A549 (cell line): Measurements from ENCODE around the gene CREB5. TPM values are rescaled to one million over a fixed set of nuclear protein-coding genes. Genes with fewer than 3 reads are reported as not detected.
A peak's percentile ranks its signal among the peaks of the same experiment; 100 is the strongest.

Experiments
- ATAC-seq, 2 experiments: fragments of 200-7000 bp in 1 of 2; fragments of >200 bp in 1 of 2; cut with Nextera tagmentation in 1 of 2; cut with Tn5 transposase in 1 of 2; 3 replicates each; pipeline versions ENCODE4 v1.8.0 to v1.9.1; 2018 to 2020; ENCODE audit warnings: mild to moderate bottlenecking in 1 of 2, moderate library complexity in 1 of 2
- CTCF ChIA-PET: fragments of 300-600 bp; sonication (Branson Sonifier 250); formaldehyde crosslinking; extraction: SDS; loops from one replicate; lab custom pipeline; 2021; ENCODE audit warnings: antibody characterized with exemption, inconsistent platforms; lab: Yijun Ruan, JAX
- POLR2A ChIA-PET: fragments of 350-600 bp; formaldehyde crosslinking; extraction: SDS; loops from one replicate; lab custom pipeline; 2021; ENCODE audit warnings: antibody characterized with exemption, inconsistent platforms; lab: Yijun Ruan, JAX
- DNase-seq, 2 experiments: peaks; one replicate each; pipeline versions ENCODE4 v3.0.0 to v3.0.0-alpha.2; 2011 to 2016; ENCODE audit warnings: low read depth in 1 of 2, low spot score in 1 of 2
- FAIRE-seq: peaks from 2 replicates; lab custom pipeline; 2011; peaks lifted over from hg19 to GRCh38; lab: Jason Lieb, UNC
- H3K27ac ChIP-seq, 2 experiments: fragments of >200 bp; sonication (Bioruptor Twin); formaldehyde crosslinking; 3 replicates each; pipeline ENCODE4 v1.5.1; 2016 to 2017
- H3K4me1 ChIP-seq: fragments of >200 bp; sonication (Bioruptor Twin); formaldehyde crosslinking; 3 replicates; pipeline ENCODE4 v1.6.1; 2016
- H3K4me2 ChIP-seq: fragments of >200 bp; sonication (Bioruptor Twin); formaldehyde crosslinking; 3 replicates; pipeline ENCODE4 v1.6.1; 2016
- H3K4me3 ChIP-seq: fragments of >200 bp; sonication (Bioruptor Twin); formaldehyde crosslinking; 3 replicates; pipeline ENCODE4 v1.5.1; 2016
- H3K9me3 ChIP-seq: fragments of >200 bp; sonication (Bioruptor Twin); formaldehyde crosslinking; 3 replicates; pipeline ENCODE4 v1.6.1; 2016
- BHLHE40 ChIP-seq: IDR thresholded peaks from 2 replicates; pipeline ENCODE4 v1.6.1; 2012; ENCODE audit warnings: low read depth, low read length, inconsistent platforms
- CBX8 ChIP-seq: fragments of 200-600 bp; sonication (generic); IDR thresholded peaks from 2 replicates; pipeline ENCODE4 v1.6.1; 2016
- CEBPB ChIP-seq, 2 experiments: fragments of >200 bp in 1 of 2; sonication (Bioruptor Twin) in 1 of 2; formaldehyde crosslinking in 1 of 2; IDR thresholded peaks; 2 replicates each; pipeline ENCODE4 v1.6.1; 2012 to 2016
- ESRRA ChIP-seq: fragments of 150-350 bp; IDR thresholded peaks from 2 replicates; pipeline ENCODE4 v1.6.1; 2014; ENCODE audit warnings: mild to moderate bottlenecking, low read length, borderline replicate concordance
- GATA3 ChIP-seq: IDR thresholded peaks from 2 replicates; pipeline ENCODE4 v1.6.1; 2012; ENCODE audit warnings: borderline replicate concordance
- HDAC2 ChIP-seq: fragments of 200-600 bp; sonication (generic); IDR thresholded peaks from 2 replicates; pipeline ENCODE4 v1.6.1; 2016
- JUNB ChIP-seq: fragments of >200 bp; sonication (Bioruptor Twin); formaldehyde crosslinking; IDR thresholded peaks from 2 replicates; pipeline ENCODE4 v1.6.1; 2016
- KDM1A ChIP-seq: fragments of 200-600 bp; sonication (generic); IDR thresholded peaks from 2 replicates; pipeline ENCODE4 v1.6.1; 2016; ENCODE audit warnings: low read depth, mild to moderate bottlenecking
- KDM5A ChIP-seq: fragments of 200-600 bp; sonication (generic); IDR thresholded peaks from 2 replicates; pipeline ENCODE4 v1.6.1; 2016; ENCODE audit warnings: antibody characterized with exemption, mild to moderate bottlenecking
- MAX ChIP-seq: IDR thresholded peaks from 2 replicates; pipeline ENCODE4 v1.6.1; 2012
- PHF8 ChIP-seq: fragments of 200-600 bp; sonication (generic); IDR thresholded peaks from 2 replicates; pipeline ENCODE4 v1.6.1; 2016; ENCODE audit warnings: low read depth, mild to moderate bottlenecking, antibody characterized with exemption, moderate library complexity, borderline replicate concordance
- POLR2A ChIP-seq: IDR thresholded peaks from 2 replicates; pipeline ENCODE4 v1.6.1; 2012; ENCODE audit warnings: mild to moderate bottlenecking, low read length
- RARB ChIP-seq: fragments of 250-450 bp; sonication (Bioruptor Pico); IDR thresholded peaks from 2 replicates; pipeline ENCODE4 v1.8.0; 2021; ENCODE audit warnings: mild to moderate bottlenecking, moderate library complexity
- REST ChIP-seq: fragments of 200-600 bp; sonication (generic); IDR thresholded peaks from 2 replicates; pipeline ENCODE4 v1.6.1; 2016; ENCODE audit warnings: antibody characterized with exemption, mild to moderate bottlenecking, moderate library complexity
- RFX5 ChIP-seq: fragments of 450-650 bp; IDR thresholded peaks from 2 replicates; pipeline ENCODE4 v1.7.1; 2014; ENCODE audit warnings: antibody characterized with exemption, mild to moderate bottlenecking, moderate library complexity
- RNF2 ChIP-seq: fragments of 200-600 bp; sonication (generic); IDR thresholded peaks from 2 replicates; pipeline ENCODE4 v1.6.1; 2016; ENCODE audit warnings: low read depth, mild to moderate bottlenecking, antibody characterized with exemption, moderate library complexity, borderline replicate concordance
- TFCP2L1 ChIP-seq: fragments of 250-450 bp; sonication (Bioruptor Pico); IDR thresholded peaks from 2 replicates; pipeline ENCODE4 v1.5.0; 2021; ENCODE audit warnings: mild to moderate bottlenecking
- TP53 ChIP-seq: fragments of 250-450 bp; sonication (Bioruptor Pico); IDR thresholded peaks from 2 replicates; pipeline ENCODE4 v1.5.0; 2021; ENCODE audit warnings: mild to moderate bottlenecking, moderate library complexity
- USF2 ChIP-seq: fragments of 450-650 bp; IDR thresholded peaks from 2 replicates; pipeline ENCODE4 v1.6.1; 2014; ENCODE audit warnings: antibody characterized with exemption
- ZNF302 ChIP-seq: fragments of 250-450 bp; sonication (Bioruptor Pico); IDR thresholded peaks from 2 replicates; pipeline ENCODE4 v1.9.0; 2021; ENCODE audit warnings: inconsistent platforms, mild to moderate bottlenecking, moderate library complexity
- WGBS: methylation state at CpG from one replicate; pipeline ENCODE4 v1.1.6; 2017; ENCODE audit errors: missing lambda C conversion rate; 5-methylcytosine and 5-hydroxymethylcytosine counted together
- polyA plus RNA-seq, 4 experiments: library from polyadenylated mRNA; depleted of rRNA in 3 of 4; stranded (reverse); fragments of >200 nt; fragmentation: RNase III in 1 of 4; extraction: RNeasy Plus Mini Kit Qiagen cat#74134 plus additional on column Dnase treatment in 1 of 4; gene quantifications; 2 replicates in 3 of 4; 3 replicates in 1 of 4; pipeline ENCODE4 v1.2.3, GENCODE V29; 2011 to 2017
- TF ChIP-seq, protein P1 (sequence below): fragments of >200 bp; sonication (Bioruptor Twin); formaldehyde crosslinking; IDR thresholded peaks from 3 replicates; pipeline ENCODE4 v1.6.1; 2016
- TF ChIP-seq, protein P2 (sequence below): fragments of >200 bp; sonication (Bioruptor Twin); formaldehyde crosslinking; IDR thresholded peaks from 3 replicates; pipeline ENCODE4 v1.5.1; 2016

CREB5 gene
- polyA plus RNA-seq, 2 of the 4 experiments (the other 2 are of a cell fraction), result 0.61 to 1.5 TPM

DNA sequence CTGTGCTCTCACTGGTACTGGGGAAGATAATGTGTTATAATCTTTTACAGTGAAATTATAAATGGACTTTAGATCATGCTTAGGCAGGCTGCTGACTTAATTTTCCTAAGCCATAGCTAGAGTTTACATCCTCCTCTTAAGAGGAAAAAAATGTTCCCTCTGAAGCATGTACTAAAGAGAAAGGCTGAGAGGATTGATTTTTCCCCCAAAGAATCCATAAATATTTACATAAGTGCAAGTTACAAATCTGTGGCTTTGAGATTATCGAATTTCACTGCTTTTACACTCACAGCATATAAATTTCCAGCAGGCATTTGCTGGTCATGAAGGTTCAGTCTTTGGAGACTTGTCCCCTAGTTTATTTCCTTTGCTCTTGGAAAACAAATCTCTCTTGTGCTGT is 43.7 kb downstream of the CREB5 start:
- FAIRE-seq (no peak), ATAC-seq (no peak)
- CTCF ChIA-PET, result no interaction called here
- H3K4me1 ChIP-seq, result no peaks in the 10 kb centered on the region
- POLR2A ChIA-PET, result no interaction called here
- no peak for TF ChIP-seq USF2
- TF ChIP-seq TP53 (CRISPR knock-in tag), result no peak
- no peak for TF ChIP-seq KDM5A
- no peak for TF ChIP-seq POLR2A
- TF ChIP-seq, all 56 proteins: peak for 0
- Histone ChIP-seq H3K27ac (no peak overlapping the region), H3K4me2 (no peak overlapping the region), H3K4me3 (no peak overlapping the region), H3K9me3 (no peaks in the 10 kb centered on the region)
- no peak for DNase-seq
- WGBS, result 0% methylated on average over 1 of the region's 1 CpG

- H3K4me3 ChIP-seq, result no peak overlapping the region
- no peak overlapping the region for H3K4me2 ChIP-seq
- POLR2A ChIA-PET, result no interaction called here
- DNase-seq (peak in 1 of 2 experiments; percentile 4), FAIRE-seq (no peak), ATAC-seq (peak; percentile 34 to 52; a peak in 3 of 6 replicates)
- no peak overlapping the region for H3K27ac ChIP-seq
- CTCF ChIA-PET, result interaction anchor here (1.3 kb wide), 1 partner anchor 160 kb away, joined by 3 read pairs; no protein-coding TSS in a partner anchor
- no peaks in the 10 kb centered on the region for H3K9me3 ChIP-seq
- no peak for TF ChIP-seq RFX5
- TF ChIP-seq TFCP2L1, result no peak
- no peak for TF ChIP-seq KDM1A
- TF ChIP-seq, protein P1, sequence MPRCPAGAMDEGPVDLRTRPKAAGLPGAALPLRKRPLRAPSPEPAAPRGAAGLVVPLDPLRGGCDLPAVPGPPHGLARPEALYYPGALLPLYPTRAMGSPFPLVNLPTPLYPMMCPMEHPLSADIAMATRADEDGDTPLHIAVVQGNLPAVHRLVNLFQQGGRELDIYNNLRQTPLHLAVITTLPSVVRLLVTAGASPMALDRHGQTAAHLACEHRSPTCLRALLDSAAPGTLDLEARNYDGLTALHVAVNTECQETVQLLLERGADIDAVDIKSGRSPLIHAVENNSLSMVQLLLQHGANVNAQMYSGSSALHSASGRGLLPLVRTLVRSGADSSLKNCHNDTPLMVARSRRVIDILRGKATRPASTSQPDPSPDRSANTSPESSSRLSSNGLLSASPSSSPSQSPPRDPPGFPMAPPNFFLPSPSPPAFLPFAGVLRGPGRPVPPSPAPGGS, result no peak
- no peak for TF ChIP-seq CBX8
- no peak for TF ChIP-seq JUNB
- no peak for TF ChIP-seq MAX
- no peak for TF ChIP-seq RARB
- TF ChIP-seq, protein P2, sequence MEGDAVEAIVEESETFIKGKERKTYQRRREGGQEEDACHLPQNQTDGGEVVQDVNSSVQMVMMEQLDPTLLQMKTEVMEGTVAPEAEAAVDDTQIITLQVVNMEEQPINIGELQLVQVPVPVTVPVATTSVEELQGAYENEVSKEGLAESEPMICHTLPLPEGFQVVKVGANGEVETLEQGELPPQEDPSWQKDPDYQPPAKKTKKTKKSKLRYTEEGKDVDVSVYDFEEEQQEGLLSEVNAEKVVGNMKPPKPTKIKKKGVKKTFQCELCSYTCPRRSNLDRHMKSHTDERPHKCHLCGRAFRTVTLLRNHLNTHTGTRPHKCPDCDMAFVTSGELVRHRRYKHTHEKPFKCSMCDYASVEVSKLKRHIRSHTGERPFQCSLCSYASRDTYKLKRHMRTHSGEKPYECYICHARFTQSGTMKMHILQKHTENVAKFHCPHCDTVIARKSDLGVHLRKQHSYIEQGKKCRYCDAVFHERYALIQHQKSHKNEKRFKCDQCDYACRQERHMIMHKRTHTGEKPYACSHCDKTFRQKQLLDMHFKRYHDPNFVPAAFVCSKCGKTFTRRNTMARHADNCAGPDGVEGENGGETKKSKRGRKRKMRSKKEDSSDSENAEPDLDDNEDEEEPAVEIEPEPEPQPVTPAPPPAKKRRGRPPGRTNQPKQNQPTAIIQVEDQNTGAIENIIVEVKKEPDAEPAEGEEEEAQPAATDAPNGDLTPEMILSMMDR, result no peak
- no peak for TF ChIP-seq CEBPB (IDR thresholded peaks at IDR 0.05)
- no peak for TF ChIP-seq POLR2A
- no peak for TF ChIP-seq PHF8
- no peak for TF ChIP-seq ZNF302 (CRISPR knock-in tag)
- no peak for TF ChIP-seq BHLHE40
- no peak for TF ChIP-seq HDAC2
- no peak for TF ChIP-seq RNF2
- no peak for TF ChIP-seq ESRRA
- no peak for TF ChIP-seq REST
- no peak for TF ChIP-seq GATA3
- no peaks in the 10 kb centered on the region for H3K4me1 ChIP-seq
- 50% methylated on average over 8 of the region's 8 CpGs for WGBS
Observed at GRCh38 chr7:28458732-28459131, 46.4 kb downstream of the CREB5 start.
